Measurements from ENCODE around the gene ATXN1.

The ATXN1 gene

DNA sequence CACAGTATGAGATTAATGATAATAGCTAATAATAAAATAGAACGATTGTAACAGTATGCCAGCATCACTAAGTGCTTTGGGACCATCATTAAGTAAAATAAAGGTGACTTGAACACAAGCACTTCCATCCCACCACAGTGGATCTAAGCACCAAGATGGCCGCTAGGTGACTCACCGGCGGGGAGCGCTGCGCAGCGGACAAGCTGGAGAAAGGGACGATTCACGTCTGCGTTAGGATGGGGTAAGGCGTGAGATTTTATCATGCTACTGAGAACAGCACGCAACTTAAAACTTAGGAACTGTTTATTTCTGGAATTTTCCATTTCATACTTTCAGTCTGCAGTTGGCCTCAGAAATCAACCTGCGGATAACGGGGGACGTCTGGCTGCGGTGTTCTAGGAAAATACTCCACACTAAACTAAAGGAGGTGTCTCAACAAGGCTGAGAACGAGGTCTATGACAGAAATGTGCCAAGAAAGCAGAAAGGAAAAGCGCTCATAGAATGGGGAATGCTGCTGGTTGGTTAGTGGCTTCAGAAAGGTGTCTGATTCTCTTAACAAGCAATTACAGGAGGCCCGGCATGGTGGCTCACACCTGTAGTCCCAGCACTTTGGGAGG is 408.3 kb downstream of the ATXN1 start:
- no peaks in the 10 kb centered on the region for H3K27me3 ChIP-seq (ENCODE audit: control insufficient read depth in 1 of 2, insufficient read depth in 2 of 2, low read length in 2 of 2)

DNA sequence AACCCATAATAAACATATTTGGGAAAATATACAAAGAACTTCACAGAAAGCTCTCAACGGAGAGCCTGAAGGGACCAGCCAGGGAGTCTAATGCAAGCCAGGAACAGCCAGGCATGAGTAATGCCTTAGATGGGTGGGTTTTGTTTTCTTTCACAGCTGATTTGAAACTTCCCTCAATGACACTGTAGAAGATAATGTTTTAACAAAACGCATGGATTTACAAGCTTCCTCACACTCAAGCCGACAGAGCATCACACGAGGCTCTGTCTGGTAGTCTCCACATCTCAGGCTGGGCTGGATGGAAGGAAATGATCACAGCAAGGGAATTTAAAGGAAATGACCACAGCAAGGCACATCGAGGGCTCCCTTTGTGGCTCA is 409.0 kb downstream of the ATXN1 start:
- Histone ChIP-seq H3K27ac (ENCODE audit: low read depth, low read length) (no peak overlapping the region), H3K4me1 (ENCODE audit: control insufficient read depth in 1 of 2, insufficient read depth in 2 of 2, low read length in 2 of 2) (peaks cover 0 to 7% of the 10 kb centered on the region in 2 donors), H3K36me3 (ENCODE audit: control insufficient read depth in 1 of 2, insufficient read depth in 2 of 2, low read length in 2 of 2) (no peaks in the 10 kb centered on the region), H3K9me3 (ENCODE audit: control insufficient read depth in 1 of 2, low read length in 2 of 2) (no peaks in the 10 kb centered on the region), H3K9ac (ENCODE audit: low read depth in 1 of 2, low read length in 2 of 2) (no peak overlapping the region), H3K4me3 (ENCODE audit: low read depth in 1 of 2, low read length in 2 of 2) (no peak overlapping the region), H3K27me3 (ENCODE audit: control insufficient read depth in 1 of 2, insufficient read depth in 2 of 2, low read length in 2 of 2) (no peaks in the 10 kb centered on the region)

More for the DNA sequence above, 408.3 kb downstream of the ATXN1 start:
- Histone ChIP-seq H3K9me3 (ENCODE audit: control insufficient read depth in 1 of 2, low read length in 2 of 2) (no peaks in the 10 kb centered on the region), H3K4me3 (ENCODE audit: low read depth in 1 of 2, low read length in 2 of 2) (no peak overlapping the region), H3K27ac (ENCODE audit: low read depth, low read length) (no peak overlapping the region), H3K4me1 (ENCODE audit: control insufficient read depth in 1 of 2, insufficient read depth in 2 of 2, low read length in 2 of 2) (peaks cover 0 to 7% of the 10 kb centered on the region in 2 donors), H3K36me3 (ENCODE audit: control insufficient read depth in 1 of 2, insufficient read depth in 2 of 2, low read length in 2 of 2) (no peaks in the 10 kb centered on the region), H3K9ac (ENCODE audit: low read depth in 1 of 2, low read length in 2 of 2) (no peak overlapping the region)

DNA sequence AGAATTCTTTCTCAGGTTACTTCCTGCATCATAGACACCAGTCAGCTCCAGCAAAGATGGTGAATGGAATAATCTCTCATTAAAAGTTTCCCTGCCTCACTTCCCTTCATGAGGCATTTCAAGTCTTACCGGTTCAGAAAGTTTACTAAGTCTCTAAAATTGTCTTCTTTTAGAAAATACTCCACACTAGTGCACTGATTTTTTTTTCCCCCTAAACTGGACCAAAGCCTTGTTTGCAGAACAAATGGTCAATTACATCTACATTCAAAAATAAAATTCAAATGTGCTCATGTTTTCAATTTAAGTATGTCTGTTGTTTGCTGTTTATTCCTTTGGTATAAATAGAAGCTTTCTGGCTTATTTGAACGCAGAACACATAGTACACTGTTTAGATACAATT is 411.7 kb downstream of the ATXN1 start:
- H3K4me3 ChIP-seq (ENCODE audit: low read depth in 1 of 2, low read length in 2 of 2) = no peak overlapping the region
- H3K4me1 ChIP-seq (ENCODE audit: control insufficient read depth in 1 of 2, insufficient read depth in 2 of 2, low read length in 2 of 2) = peaks cover 0 to 15% of the 10 kb centered on the region in 2 donors
- H3K36me3 ChIP-seq (ENCODE audit: control insufficient read depth in 1 of 2, insufficient read depth in 2 of 2, low read length in 2 of 2) = no peaks in the 10 kb centered on the region
- H3K27ac ChIP-seq (ENCODE audit: low read depth, low read length) = no peak overlapping the region
- H3K9me3 ChIP-seq (ENCODE audit: control insufficient read depth in 1 of 2, low read length in 2 of 2) = no peaks in the 10 kb centered on the region
- no peak overlapping the region for H3K9ac ChIP-seq (ENCODE audit: low read depth in 1 of 2, low read length in 2 of 2)
- H3K27me3 ChIP-seq (ENCODE audit: control insufficient read depth in 1 of 2, insufficient read depth in 2 of 2, low read length in 2 of 2) = no peaks in the 10 kb centered on the region

DNA sequence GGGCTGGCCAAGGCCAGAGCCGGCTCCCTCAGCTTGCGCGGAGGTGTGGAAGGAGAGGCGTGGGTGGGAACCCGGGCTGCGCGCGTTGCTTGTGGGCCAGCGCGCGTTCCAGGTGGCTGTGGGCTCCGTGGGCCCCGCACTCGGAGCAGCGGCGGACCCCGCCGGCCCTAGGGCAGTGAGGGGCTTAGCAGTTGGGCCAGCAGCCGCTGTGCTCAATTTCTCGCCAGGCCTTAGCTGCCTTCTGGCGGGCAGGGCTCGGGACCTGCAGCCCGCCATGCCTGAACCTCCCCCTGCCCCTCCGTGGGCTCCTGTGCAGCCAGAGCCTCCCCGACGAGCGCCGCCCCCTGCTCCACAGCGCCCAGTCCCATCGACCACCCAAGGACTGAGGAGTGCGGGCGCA is 414.4 kb downstream of the ATXN1 start:
- H3K36me3 ChIP-seq (ENCODE audit: control insufficient read depth in 1 of 2, insufficient read depth in 2 of 2, low read length in 2 of 2) = no peaks in the 10 kb centered on the region
- H3K9ac ChIP-seq (ENCODE audit: low read depth in 1 of 2, low read length in 2 of 2) = no peak overlapping the region
- H3K9me3 ChIP-seq (ENCODE audit: control insufficient read depth in 1 of 2, low read length in 2 of 2) = no peaks in the 10 kb centered on the region
- H3K4me1 ChIP-seq (ENCODE audit: control insufficient read depth in 1 of 2, insufficient read depth in 2 of 2, low read length in 2 of 2) = peaks cover 0 to 15% of the 10 kb centered on the region in 2 donors
- no peak overlapping the region for H3K27ac ChIP-seq (ENCODE audit: low read depth, low read length)
- no peak overlapping the region for H3K4me3 ChIP-seq (ENCODE audit: low read depth in 1 of 2, low read length in 2 of 2)
- H3K27me3 ChIP-seq (ENCODE audit: control insufficient read depth in 1 of 2, insufficient read depth in 2 of 2, low read length in 2 of 2) = no peaks in the 10 kb centered on the region

DNA sequence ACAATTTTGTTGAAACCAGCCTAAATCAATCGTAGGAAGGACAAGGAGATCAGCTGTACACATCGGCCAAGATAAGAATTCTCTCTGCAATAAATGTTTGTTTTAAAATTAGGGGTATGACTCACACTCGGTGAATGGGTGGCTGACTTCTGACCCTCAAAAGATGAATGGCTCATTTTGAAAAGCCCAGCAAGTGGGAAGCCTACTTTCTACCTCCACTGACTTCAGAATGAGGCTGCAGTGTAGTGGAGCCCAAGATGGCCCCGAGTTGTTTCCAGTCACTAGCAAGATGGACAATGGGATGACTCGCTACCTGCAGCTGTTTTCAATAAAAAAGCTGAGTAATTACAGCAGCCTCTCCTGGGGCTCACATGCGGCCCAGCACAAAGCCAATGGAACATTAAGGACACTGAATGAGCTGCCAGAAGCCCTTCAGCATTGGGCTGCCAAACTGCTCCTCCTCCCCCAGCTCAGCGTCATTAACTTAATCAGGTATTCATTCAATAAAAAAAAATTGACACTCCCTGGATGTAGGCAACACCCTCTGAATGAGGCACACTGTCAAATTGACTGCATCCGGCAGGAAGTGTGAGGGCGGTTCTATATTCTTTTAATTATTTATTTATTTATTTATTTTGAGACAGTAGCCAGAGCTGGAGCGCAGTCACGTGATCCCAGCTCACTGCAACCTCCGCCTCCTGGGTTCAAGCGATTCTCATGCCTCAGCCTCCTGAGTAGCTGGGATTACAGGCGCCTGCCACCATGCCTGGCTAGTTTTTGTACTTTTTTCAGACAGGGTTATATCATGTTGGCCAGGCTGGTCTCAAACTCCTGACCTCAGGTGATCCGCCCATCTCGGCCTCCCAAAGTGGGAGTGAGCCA is 415.6 kb downstream of the ATXN1 start:
- Histone ChIP-seq H3K4me1 (ENCODE audit: control insufficient read depth in 1 of 2, insufficient read depth in 2 of 2, low read length in 2 of 2) (peaks cover 0 to 15% of the 10 kb centered on the region in 2 donors), H3K9ac (ENCODE audit: low read depth in 1 of 2, low read length in 2 of 2) (no peak overlapping the region), H3K9me3 (ENCODE audit: control insufficient read depth in 1 of 2, low read length in 2 of 2) (no peaks in the 10 kb centered on the region), H3K27ac (ENCODE audit: low read depth, low read length) (no peak overlapping the region), H3K36me3 (ENCODE audit: control insufficient read depth in 1 of 2, insufficient read depth in 2 of 2, low read length in 2 of 2) (no peaks in the 10 kb centered on the region), H3K4me3 (ENCODE audit: low read depth in 1 of 2, low read length in 2 of 2) (no peak overlapping the region), H3K27me3 (ENCODE audit: control insufficient read depth in 1 of 2, insufficient read depth in 2 of 2, low read length in 2 of 2) (no peaks in the 10 kb centered on the region)

DNA sequence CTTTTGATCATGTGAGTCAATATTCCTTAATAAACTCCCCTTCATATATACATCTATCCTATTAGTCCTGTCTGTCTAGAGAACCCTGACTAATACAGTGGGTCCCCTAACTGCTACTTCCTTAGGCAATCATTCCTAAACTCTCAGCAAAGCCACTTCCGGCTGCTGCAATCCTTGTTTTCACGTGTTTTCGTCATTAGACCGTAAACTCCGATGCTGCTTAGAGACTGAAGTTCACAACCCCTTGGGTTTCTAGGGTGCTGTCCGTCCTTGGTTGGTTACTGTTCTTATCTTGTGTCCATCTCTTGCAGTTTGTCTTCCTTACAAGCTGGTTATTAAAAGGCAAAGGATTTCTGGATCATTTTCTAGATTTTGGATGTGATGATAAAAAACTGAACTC is 416.5 kb downstream of the ATXN1 start:
- H3K9me3 ChIP-seq (ENCODE audit: control insufficient read depth in 1 of 2, low read length in 2 of 2) = no peaks in the 10 kb centered on the region
- H3K36me3 ChIP-seq (ENCODE audit: control insufficient read depth in 1 of 2, insufficient read depth in 2 of 2, low read length in 2 of 2) = no peaks in the 10 kb centered on the region
- peaks cover 0 to 9% of the 10 kb centered on the region in 2 donors for H3K4me1 ChIP-seq (ENCODE audit: control insufficient read depth in 1 of 2, insufficient read depth in 2 of 2, low read length in 2 of 2)
- H3K27me3 ChIP-seq (ENCODE audit: control insufficient read depth in 1 of 2, insufficient read depth in 2 of 2, low read length in 2 of 2) = no peaks in the 10 kb centered on the region
- no peak overlapping the region for H3K4me3 ChIP-seq (ENCODE audit: low read depth in 1 of 2, low read length in 2 of 2)
- H3K27ac ChIP-seq (ENCODE audit: low read depth, low read length) = no peak overlapping the region
- no peak overlapping the region for H3K9ac ChIP-seq (ENCODE audit: low read depth in 1 of 2, low read length in 2 of 2)

DNA sequence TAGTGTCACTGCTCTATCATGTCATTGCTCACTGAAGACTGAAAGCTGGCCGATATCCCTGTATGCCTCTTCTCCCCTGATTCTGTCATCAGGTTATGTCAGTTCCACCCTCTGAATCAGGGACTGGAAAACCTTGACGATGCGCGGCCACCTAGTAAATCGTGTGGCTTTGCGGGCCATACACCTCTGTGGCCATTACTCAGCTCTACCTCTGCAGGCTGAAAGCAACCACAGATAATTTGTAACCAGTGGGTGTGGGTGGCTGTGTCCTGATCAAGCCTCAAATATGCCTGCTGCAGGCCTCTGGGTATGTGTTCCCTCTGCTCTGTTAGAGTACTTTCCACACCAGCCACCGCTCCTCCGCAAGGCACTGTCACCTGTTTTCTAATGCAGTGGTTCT is 417.7 kb downstream of the ATXN1 start:
- H3K27ac ChIP-seq (ENCODE audit: low read depth, low read length) = no peak overlapping the region
- H3K4me1 ChIP-seq (ENCODE audit: control insufficient read depth in 1 of 2, insufficient read depth in 2 of 2, low read length in 2 of 2) = peaks cover 2 to 9% of the 10 kb centered on the region in 2 donors
- no peak overlapping the region for H3K4me3 ChIP-seq (ENCODE audit: low read depth in 1 of 2, low read length in 2 of 2)

DNA sequence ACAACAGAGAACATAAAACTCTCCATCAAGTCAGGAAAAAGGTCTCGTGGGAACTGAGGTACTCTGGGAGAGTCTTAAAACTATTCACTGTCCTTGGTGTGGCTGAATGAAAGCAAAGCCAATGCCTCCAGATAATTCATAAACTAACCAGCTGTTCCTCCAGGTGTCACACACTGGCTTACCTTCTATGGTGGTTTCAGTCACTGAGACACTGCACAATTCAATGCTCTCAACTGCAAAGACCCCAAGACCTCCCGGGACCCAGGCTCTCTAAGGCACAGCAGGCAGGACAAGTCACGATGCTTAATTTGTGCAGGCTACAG is 422.0 kb downstream of the ATXN1 start:
- H3K27ac ChIP-seq (ENCODE audit: low read depth, low read length) = no peak overlapping the region

More for the DNA sequence above, 417.7 kb downstream of the ATXN1 start:
- no peaks in the 10 kb centered on the region for H3K9me3 ChIP-seq (ENCODE audit: control insufficient read depth in 1 of 2, low read length in 2 of 2)
- H3K9ac ChIP-seq (ENCODE audit: low read depth in 1 of 2, low read length in 2 of 2) = no peak overlapping the region
- H3K36me3 ChIP-seq (ENCODE audit: control insufficient read depth in 1 of 2, insufficient read depth in 2 of 2, low read length in 2 of 2) = no peaks in the 10 kb centered on the region
- H3K27me3 ChIP-seq (ENCODE audit: control insufficient read depth in 1 of 2, insufficient read depth in 2 of 2, low read length in 2 of 2) = no peaks in the 10 kb centered on the region

DNA sequence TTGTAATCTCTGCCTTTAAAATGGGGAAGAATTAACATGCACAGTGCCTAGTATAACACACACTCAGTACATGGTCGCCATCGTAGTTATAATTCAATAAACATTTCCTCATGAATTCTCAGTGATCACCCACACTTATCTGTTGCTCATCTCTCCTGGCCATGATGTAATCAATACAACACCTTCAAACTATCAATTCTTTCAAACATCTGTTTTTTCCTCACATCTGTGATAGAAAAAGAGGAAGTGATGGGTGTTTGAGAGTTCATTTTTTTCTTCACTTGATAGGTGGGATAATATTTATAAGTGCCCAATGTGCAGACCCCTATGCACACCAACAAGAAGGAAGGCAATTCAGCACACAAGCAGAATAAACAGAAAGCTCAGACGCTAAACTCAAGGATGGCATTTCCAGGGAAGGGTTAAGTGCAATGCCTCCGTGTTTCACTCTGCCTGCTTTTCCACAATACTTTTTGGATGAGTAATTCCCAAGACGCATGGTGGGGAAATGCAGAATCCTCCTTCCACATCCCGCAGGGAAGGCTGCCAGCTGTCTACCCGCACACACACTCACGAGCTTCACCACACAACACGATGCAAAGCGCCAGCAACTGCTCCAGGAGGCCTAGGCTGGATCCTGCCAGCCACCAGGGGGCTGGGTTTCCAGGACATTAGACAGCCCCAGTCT is 422.5 kb downstream of the ATXN1 start:
- Histone ChIP-seq H3K9ac (ENCODE audit: low read depth in 1 of 2, low read length in 2 of 2) (no peak overlapping the region), H3K4me3 (ENCODE audit: low read depth in 1 of 2, low read length in 2 of 2) (no peak overlapping the region), H3K4me1 (ENCODE audit: control insufficient read depth in 1 of 2, insufficient read depth in 2 of 2, low read length in 2 of 2) (peaks cover 0 to 11% of the 10 kb centered on the region in 2 donors), H3K27ac (ENCODE audit: low read depth, low read length) (no peak overlapping the region), H3K9me3 (ENCODE audit: control insufficient read depth in 1 of 2, low read length in 2 of 2) (no peaks in the 10 kb centered on the region), H3K36me3 (ENCODE audit: control insufficient read depth in 1 of 2, insufficient read depth in 2 of 2, low read length in 2 of 2) (no peaks in the 10 kb centered on the region), H3K27me3 (ENCODE audit: control insufficient read depth in 1 of 2, insufficient read depth in 2 of 2, low read length in 2 of 2) (no peaks in the 10 kb centered on the region)

More for the DNA sequence above, 422.0 kb downstream of the ATXN1 start:
- Histone ChIP-seq H3K36me3 (ENCODE audit: control insufficient read depth in 1 of 2, insufficient read depth in 2 of 2, low read length in 2 of 2) (no peaks in the 10 kb centered on the region), H3K4me3 (ENCODE audit: low read depth in 1 of 2, low read length in 2 of 2) (no peak overlapping the region), H3K27me3 (ENCODE audit: control insufficient read depth in 1 of 2, insufficient read depth in 2 of 2, low read length in 2 of 2) (no peaks in the 10 kb centered on the region), H3K9ac (ENCODE audit: low read depth in 1 of 2, low read length in 2 of 2) (no peak overlapping the region), H3K9me3 (ENCODE audit: control insufficient read depth in 1 of 2, low read length in 2 of 2) (no peaks in the 10 kb centered on the region), H3K4me1 (ENCODE audit: control insufficient read depth in 1 of 2, insufficient read depth in 2 of 2, low read length in 2 of 2) (peaks cover 0 to 10% of the 10 kb centered on the region in 2 donors)

DNA sequence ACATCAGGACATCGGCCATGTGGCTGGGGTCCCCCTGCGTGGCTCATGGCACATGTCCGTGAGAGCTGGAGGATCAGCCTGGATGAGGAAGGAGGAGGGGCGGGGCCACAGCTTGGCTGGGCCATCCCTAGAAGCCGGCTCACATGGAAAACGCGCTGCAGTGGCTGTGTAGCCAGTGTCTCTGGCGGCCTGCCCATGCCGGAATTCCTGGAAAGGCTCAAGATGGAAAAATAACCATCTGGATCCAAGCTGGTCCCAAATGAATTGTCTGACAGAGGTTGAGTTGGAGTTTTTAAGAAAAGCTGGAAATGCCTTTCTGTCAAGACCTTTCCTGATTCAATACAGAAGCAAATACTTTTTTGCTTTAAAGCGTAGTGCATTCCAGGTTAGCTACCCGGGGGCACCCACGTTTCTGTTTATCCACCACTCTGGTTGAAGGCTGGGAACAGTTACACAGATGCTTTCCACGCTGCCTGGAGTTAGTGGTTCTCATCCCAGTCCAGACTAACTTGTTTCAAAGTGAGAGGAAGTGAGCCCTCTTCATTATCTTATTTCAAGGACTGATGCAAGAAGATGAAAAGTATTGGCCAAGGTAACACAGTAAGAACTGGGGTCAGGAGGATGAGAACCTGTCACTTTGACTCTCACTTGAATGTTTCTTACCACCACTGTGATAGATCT is 423.8 kb downstream of the ATXN1 start:
- no peaks in the 10 kb centered on the region for H3K36me3 ChIP-seq (ENCODE audit: control insufficient read depth in 1 of 2, insufficient read depth in 2 of 2, low read length in 2 of 2)
- H3K9me3 ChIP-seq (ENCODE audit: control insufficient read depth in 1 of 2, low read length in 2 of 2) = no peaks in the 10 kb centered on the region
- peaks cover 0 to 14% of the 10 kb centered on the region in 2 donors for H3K4me1 ChIP-seq (ENCODE audit: control insufficient read depth in 1 of 2, insufficient read depth in 2 of 2, low read length in 2 of 2)
- H3K4me3 ChIP-seq (ENCODE audit: low read depth in 1 of 2, low read length in 2 of 2) = no peak overlapping the region
- H3K9ac ChIP-seq (ENCODE audit: low read depth in 1 of 2, low read length in 2 of 2) = no peak overlapping the region
- no peaks in the 10 kb centered on the region for H3K27me3 ChIP-seq (ENCODE audit: control insufficient read depth in 1 of 2, insufficient read depth in 2 of 2, low read length in 2 of 2)
- no peak overlapping the region for H3K27ac ChIP-seq (ENCODE audit: low read depth, low read length)

Measured in duodenal mucosa (tissue), 2 donors.